OCI-LY7 (cell line): ENCODE measurements around the gene LHFPL2. TPM values are rescaled to one million over a fixed set of nuclear protein-coding genes. Genes with fewer than 3 reads are reported as not detected.

Experiments
- BruUV-seq: library from RNA; stranded (reverse); fragments of 400-500 nt; replicated peaks from 2 replicates; lab custom pipeline; 2021; lab: Mats Ljungman, UMichigan
- CTCF ChIA-PET: fragments of 300-600 bp; sonication (Branson Sonifier 250); formaldehyde crosslinking; loops from one replicate; lab custom pipeline; 2022; ENCODE audit warnings: antibody characterized with exemption; ENCODE audit not compliant: unreplicated experiment; lab: Charles Lee
- POLR2A ChIA-PET: fragments of 300-600 bp; sonication (Branson Sonifier 250); formaldehyde crosslinking; loops from one replicate; lab custom pipeline; 2022; ENCODE audit warnings: antibody characterized with exemption; lab: Charles Lee
- DNase-seq: peaks from one replicate; pipeline ENCODE4 v3.0.0-alpha.2; 2015; ENCODE audit warnings: low spot score
- H2AFZ ChIP-seq: fragments of 200-600 bp; sonication (generic), shearing (Covaris generic); 2 replicates; pipeline ENCODE4 v1.6.1; 2014; ENCODE audit warnings: mild to moderate bottlenecking, antibody characterized with exemption, low read length, moderate library complexity
- H3K27ac ChIP-seq: fragments of 200-600 bp; sonication (generic); 2 replicates; pipeline ENCODE4 v1.5.1; 2014; ENCODE audit warnings: mixed run types, low read depth, mild to moderate bottlenecking, moderate library complexity, low read length, inconsistent platforms; ENCODE audit not compliant: poor library complexity, severe bottlenecking
- H3K36me3 ChIP-seq: fragments of 200-600 bp; sonication (generic); 2 replicates; pipeline ENCODE4 v1.6.1; 2014; ENCODE audit warnings: mild to moderate bottlenecking, antibody characterized with exemption, low read length, moderate library complexity, mixed read lengths; ENCODE audit not compliant: insufficient read depth
- H3K4me1 ChIP-seq: fragments of 200-600 bp; sonication (generic); 2 replicates; pipeline ENCODE4 v1.5.1; 2014; ENCODE audit warnings: mild to moderate bottlenecking, low read length; ENCODE audit not compliant: insufficient read depth, poor library complexity, severe bottlenecking
- H3K4me2 ChIP-seq: fragments of 200-600 bp; sonication (generic); 2 replicates; pipeline ENCODE4 v1.6.1; 2014; ENCODE audit warnings: mild to moderate bottlenecking, low read length
- H3K4me3 ChIP-seq: fragments of 200-600 bp; sonication (generic); 2 replicates; pipeline ENCODE4 v1.5.1; 2014; ENCODE audit warnings: mild to moderate bottlenecking, low read depth, low read length; ENCODE audit not compliant: poor library complexity, severe bottlenecking
- H3K79me2 ChIP-seq: fragments of 200-600 bp; sonication (generic); 2 replicates; pipeline ENCODE4 v1.6.1; 2016; ENCODE audit warnings: low read depth, mild to moderate bottlenecking, low read length, moderate library complexity, mixed read lengths; ENCODE audit not compliant: insufficient read depth
- H3K9me2 ChIP-seq: fragments of 200-600 bp; sonication (generic); 2 replicates; pipeline ENCODE4 v1.6.1; 2016; ENCODE audit warnings: mild to moderate bottlenecking, low read length, mixed read lengths; ENCODE audit not compliant: insufficient read depth
- H3K9me3 ChIP-seq: fragments of 200-600 bp; sonication (generic); 2 replicates; pipeline ENCODE4 v1.6.1; 2014; ENCODE audit warnings: mild to moderate bottlenecking, mixed run types, low read length, mixed read lengths
- H4K20me1 ChIP-seq: fragments of 200-600 bp; sonication (generic); 2 replicates; pipeline ENCODE4 v1.6.1; 2014; ENCODE audit warnings: mild to moderate bottlenecking, antibody characterized with exemption, low read length, moderate library complexity, mixed read lengths; ENCODE audit not compliant: insufficient read depth
- CTCF ChIP-seq: fragments of 200-600 bp; sonication (generic); conservative IDR thresholded peaks from 2 replicates; pipeline ENCODE4 v1.5.1; 2014; ENCODE audit warnings: mild to moderate bottlenecking, antibody characterized with exemption, low read length, moderate library complexity, mixed read lengths
- EZH2phosphoT487 ChIP-seq: fragments of 200-600 bp; sonication (generic); IDR thresholded peaks from 2 replicates; pipeline ENCODE4 v1.6.1; 2018; ENCODE audit warnings: low read depth, borderline replicate concordance, mild to moderate bottlenecking, mixed run types, antibody characterized with exemption, low read length, moderate library complexity, mixed read lengths
- intact Hi-C: fragments of 100-400 bp; cut with micrococcal nuclease; formaldehyde crosslinking; loops from one replicate; pipeline ENCODE4 v1.10.0; 2022; ENCODE audit not compliant: unreplicated experiment
- total RNA-seq, 2 experiments: library from RNA; depleted of rRNA in 1 of 2; stranded (reverse); fragments of >200 nt in 1 of 2; shearing (Covaris generic) in 1 of 2; gene quantifications; 2 replicates each; pipeline ENCODE4 v1.2.3, GENCODE V29; 2014 to 2022

The LHFPL2 gene
- total RNA-seq, 2 experiments from 2014 or later, result 12.2 to 24.0 TPM

DNA sequence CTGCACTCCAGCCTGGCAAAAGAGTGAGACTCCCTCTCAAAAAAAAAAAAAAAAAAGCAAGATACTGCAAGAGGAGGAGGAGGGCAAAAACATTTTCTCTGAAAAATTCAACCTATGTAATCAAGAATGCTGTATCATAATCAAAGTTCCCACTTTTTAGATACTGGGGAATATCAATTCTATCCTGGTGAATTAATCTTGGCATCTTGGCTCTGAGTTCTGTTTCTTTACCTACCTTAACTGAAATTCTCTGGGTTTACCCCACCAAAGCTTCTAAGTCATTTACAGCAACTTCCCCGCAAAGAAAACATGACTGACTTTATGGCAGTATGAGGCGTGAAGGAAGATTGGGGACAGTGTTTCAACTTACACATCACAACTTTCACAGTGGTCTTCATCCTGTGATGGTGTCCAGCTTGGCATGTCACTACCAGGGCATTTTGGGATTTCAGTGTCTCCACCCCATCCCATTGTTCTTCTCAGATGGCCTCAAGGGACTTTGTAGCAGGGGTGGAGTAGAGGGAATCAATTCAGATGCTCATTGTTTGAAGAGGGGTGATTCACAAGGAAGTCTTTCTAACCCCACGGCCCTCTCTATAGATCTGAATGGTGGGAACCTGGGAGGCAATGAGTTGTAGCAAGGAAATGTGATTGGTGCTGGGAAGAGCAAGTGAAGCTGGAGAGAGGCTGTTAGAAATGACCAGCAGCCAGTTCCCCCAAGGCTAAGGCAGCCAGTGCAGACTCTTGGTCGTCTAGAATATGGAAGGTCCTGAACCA, 157.7 kb downstream of the LHFPL2 start:
- TF ChIP-seq EZH2phosphoT487, result no peak
- TF ChIP-seq CTCF, result no peak
- CTCF ChIA-PET, result interaction anchor here (0.5 kb wide), 1 partner anchor 28 kb away, joined by 3 read pairs; no protein-coding TSS in a partner anchor
- no peak for DNase-seq
- Histone ChIP-seq H3K4me2 (no peak overlapping the region), H3K79me2 (no peaks in the 10 kb centered on the region), H3K4me3 (no peak overlapping the region), H3K9me2 (no peaks in the 10 kb centered on the region), H4K20me1 (no peaks in the 10 kb centered on the region), H3K27ac (no peak overlapping the region), H2AFZ (no peak overlapping the region), H3K4me1 (peaks cover 17% of the 10 kb centered on the region), H3K9me3 (no peaks in the 10 kb centered on the region), H3K36me3 (peaks cover 54% of the 10 kb centered on the region)
- BruUV-seq, result no TSS peak
- intact Hi-C loops, result no loop called here
- POLR2A ChIA-PET, result interaction anchor here (1.0 kb wide), 1 partner anchor 12 kb away, joined by 3 read pairs; no protein-coding TSS in a partner anchor

DNA sequence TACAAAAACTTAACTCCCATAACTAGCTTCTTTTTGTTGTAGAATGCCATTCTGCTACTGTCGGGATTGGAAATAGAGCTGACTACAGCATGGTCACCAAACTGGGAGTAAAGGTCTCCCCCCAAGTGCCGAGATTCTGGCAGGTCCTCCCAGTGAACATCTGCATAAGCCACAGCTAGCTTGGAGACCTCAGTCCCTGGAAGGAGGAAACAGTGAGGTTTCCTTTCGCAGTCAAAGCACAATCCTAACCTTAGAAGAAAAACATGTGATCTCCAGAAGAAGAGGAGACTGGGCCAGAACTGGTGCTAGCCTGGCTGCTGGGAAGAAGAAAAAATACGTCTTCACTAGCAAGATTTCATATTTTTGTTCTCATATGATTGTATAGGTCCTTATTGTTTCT, 160.7 kb downstream of the LHFPL2 start:
- no peaks in the 10 kb centered on the region for H4K20me1 ChIP-seq
- DNase-seq, result no peak
- H3K9me3 ChIP-seq, result no peaks in the 10 kb centered on the region
- H3K4me1 ChIP-seq, result peaks cover 38% of the 10 kb centered on the region
- no peak overlapping the region for H3K4me3 ChIP-seq
- no peaks in the 10 kb centered on the region for H3K9me2 ChIP-seq
- CTCF ChIA-PET, result no interaction called here
- TSS peak; percentile 26 for BruUV-seq
- POLR2A ChIA-PET, result no interaction called here
- TF ChIP-seq CTCF (no peak), EZH2phosphoT487 (no peak)
- peaks cover 68% of the 10 kb centered on the region for H3K36me3 ChIP-seq
- H3K4me2 ChIP-seq, result no peak overlapping the region
- intact Hi-C loops, result no loop called here
- H2AFZ ChIP-seq, result no peak overlapping the region
- H3K79me2 ChIP-seq, result no peaks in the 10 kb centered on the region; the same call in 1 of the 2 replicates
- H3K27ac ChIP-seq, result no peak overlapping the region

- Histone ChIP-seq H3K9me2 (no peaks in the 10 kb centered on the region), H3K36me3 (peaks cover 70% of the 10 kb centered on the region), H4K20me1 (no peaks in the 10 kb centered on the region), H3K9me3 (no peaks in the 10 kb centered on the region), H3K4me3 (no peak overlapping the region), H3K79me2 (no peaks in the 10 kb centered on the region; the same call in 1 of the 2 replicates), H3K4me2 (no peak overlapping the region), H3K4me1 (peaks cover 45% of the 10 kb centered on the region), H2AFZ (no peak overlapping the region), H3K27ac (no peak overlapping the region)
- DNase-seq, result no peak
- TF ChIP-seq EZH2phosphoT487, result no peak
- intact Hi-C loops, result no loop called here
- ChIA-PET CTCF (no interaction called here), POLR2A (no interaction called here)
- no TSS peak for BruUV-seq
These were observed 162.4 kb downstream of the LHFPL2 start for GRCh38 chr5:78486218-78486617.
